HCT116 (cell line): ENCODE data around the gene INO80C.

Experiments
- CTCF ChIP-seq, 3 experiments: fragments of 200-600 bp in 1 of 3; sonication (generic) in 1 of 3; IDR thresholded peaks in 2 of 3; conservative IDR thresholded peaks in 1 of 3; 2 replicates each; pipeline ENCODE4 v1.5.1; 2012 to 2017; ENCODE audit warnings: low read depth in 2 of 3, low read length in 2 of 3, antibody characterized with exemption in 1 of 3, borderline replicate concordance in 1 of 3, control low read depth in 1 of 3, mild to moderate bottlenecking in 1 of 3, mixed read lengths in 1 of 3, mixed run types in 1 of 3, moderate library complexity in 1 of 3; ENCODE audit not compliant: insufficient read depth in 1 of 3
- EZH2phosphoT487 ChIP-seq: fragments of 200-600 bp; IDR thresholded peaks from 2 replicates; pipeline ENCODE4 v1.6.1; 2018; ENCODE audit warnings: antibody characterized with exemption, borderline replicate concordance
- POLR2A ChIP-seq: IDR thresholded peaks from 2 replicates; pipeline ENCODE4 v1.7.0; 2011; ENCODE audit warnings: borderline replicate concordance; ENCODE audit not compliant: insufficient read depth, insufficient read length; ENCODE audit errors: extremely low read depth
- SP1 ChIP-seq: IDR thresholded peaks from 2 replicates; pipeline ENCODE4 v1.6.1; 2012; ENCODE audit warnings: low read depth
- YY1 ChIP-seq: IDR thresholded peaks from 2 replicates; pipeline ENCODE4 v1.6.1; 2011; ENCODE audit warnings: low read length, low read depth, moderate library complexity, mild to moderate bottlenecking; ENCODE audit not compliant: insufficient replicate concordance; ENCODE audit errors: extremely low read depth

GRCh38 chr18:35443847-35444246 lies 53.9 kb downstream of the INO80C start:
- TF ChIP-seq CTCF (IDR thresholded peaks at IDR 0.05 in 2 of 3, conservative IDR thresholded peaks at IDR 0.05 in 1 of 3; ENCODE audit: borderline replicate concordance in 1 of 3, insufficient read depth in 1 of 3, low read depth in 2 of 3, low read length in 2 of 3) = no peak
- no peak for TF ChIP-seq EZH2phosphoT487
- no peak for TF ChIP-seq YY1
- TF ChIP-seq SP1 = no peak
- no peak for TF ChIP-seq POLR2A
